SK-N-SH (cell line): ENCODE measurements around the gene FBLIM1. TPM values are rescaled to one million over a fixed set of nuclear protein-coding genes. Genes with fewer than 3 reads are reported as not detected.

Experiments used
- CTCF ChIA-PET: fragments of 300-600, 350-600 bp; formaldehyde crosslinking; extraction: SDS; loops from one replicate; lab custom pipeline; 2021; lab: Yijun Ruan, JAX
- POLR2A ChIA-PET: fragments of 350-600 bp; sonication (Branson Sonifier 250); formaldehyde crosslinking; extraction: SDS; loops from one replicate; lab custom pipeline; 2020; ENCODE audit warnings: antibody characterized with exemption, inconsistent platforms; lab: Yijun Ruan, JAX
- DNase-seq: peaks from one replicate; pipeline ENCODE4 v3.0.0; 2012
- H2AFZ ChIP-seq: fragments of 200-600 bp; sonication (generic); 2 replicates; pipeline ENCODE4 v1.8.1; 2016; ENCODE audit warnings: antibody characterized with exemption, mild to moderate bottlenecking, low read depth
- H3F3A ChIP-seq: fragments of 200-600 bp; sonication (generic); replicated peaks from 2 replicates; pipeline ENCODE3; 2016; ENCODE audit warnings: antibody characterized with exemption, mild to moderate bottlenecking; ENCODE audit not compliant: insufficient read depth
- H3K27ac ChIP-seq, 2 experiments: fragments of 200-500 bp in 1 of 2; fragments of 200-600 bp in 1 of 2; sonication (Bioruptor generic) in 1 of 2; sonication (generic), shearing (Covaris generic) in 1 of 2; 2 replicates each; pipeline versions ENCODE4 v1.5.1 to v1.6.1; 2014 to 2016; ENCODE audit warnings: low read depth in 2 of 2, inconsistent platforms in 1 of 2, low read length in 1 of 2, mild to moderate bottlenecking in 1 of 2, mixed read lengths in 1 of 2
- H3K27me3 ChIP-seq: fragments of 200-600 bp; sonication (generic), shearing (Covaris generic); 2 replicates; pipeline ENCODE4 v1.6.1; 2016; ENCODE audit warnings: mixed run types; ENCODE audit not compliant: insufficient read depth
- H3K36me3 ChIP-seq, 2 experiments: fragments of 200-500 bp in 1 of 2; fragments of 200-600 bp in 1 of 2; sonication (Bioruptor generic) in 1 of 2; sonication (generic) in 1 of 2; replicated peaks in 1 of 2; 2 replicates each; pipeline versions ENCODE3 to v1.5.1; 2014 to 2016; ENCODE audit warnings: low read length in 1 of 2, mild to moderate bottlenecking in 1 of 2; ENCODE audit not compliant: insufficient read depth in 2 of 2, control insufficient read depth in 1 of 2
- H3K4me1 ChIP-seq, 2 experiments: fragments of 200-500 bp in 1 of 2; fragments of 200-600 bp in 1 of 2; sonication (Bioruptor generic) in 1 of 2; sonication (generic), shearing (Covaris generic) in 1 of 2; 2 replicates each; pipeline versions ENCODE4 v1.5.1 to v1.6.1; 2014 to 2016; ENCODE audit warnings: low read depth in 1 of 2, low read length in 1 of 2, mixed run types in 1 of 2; ENCODE audit not compliant: insufficient read depth in 2 of 2, control insufficient read depth in 1 of 2
- H3K4me2 ChIP-seq: fragments of 200-600 bp; sonication (generic), shearing (Covaris generic); 2 replicates; pipeline ENCODE4 v1.6.1; 2017; ENCODE audit warnings: mixed run types
- H3K4me3 ChIP-seq, 2 experiments: fragments of 200-500 bp in 1 of 2; fragments of 200-600 bp in 1 of 2; sonication (Bioruptor generic) in 1 of 2; sonication (generic), shearing (Covaris generic) in 1 of 2; 2 replicates each; pipeline versions ENCODE4 v1.5.1 to v1.8.1; 2014 to 2016; ENCODE audit warnings: low read depth in 2 of 2, inconsistent platforms in 1 of 2, low read length in 1 of 2, mild to moderate bottlenecking in 1 of 2, mixed read lengths in 1 of 2, moderate library complexity in 1 of 2
- H3K79me2 ChIP-seq: fragments of 200-600 bp; sonication (generic); 2 replicates; pipeline ENCODE4 v1.8.1; 2017; ENCODE audit warnings: mild to moderate bottlenecking; ENCODE audit not compliant: insufficient read depth
- H3K9ac ChIP-seq: fragments of 200-600 bp; sonication (generic); 2 replicates; pipeline ENCODE4 v1.6.1; 2017; ENCODE audit warnings: mixed run types
- H3K9me2 ChIP-seq: fragments of 200-600 bp; sonication (generic); 2 replicates; pipeline ENCODE4 v1.6.1; 2017; ENCODE audit warnings: mixed run types
- H3K9me3 ChIP-seq: fragments of 200-600 bp; sonication (generic); 2 replicates; pipeline ENCODE4 v1.6.1; 2017; ENCODE audit warnings: mixed run types, mild to moderate bottlenecking, moderate library complexity
- H4K20me1 ChIP-seq: fragments of 200-600 bp; sonication (generic); 2 replicates; pipeline ENCODE4 v1.6.1; 2017; ENCODE audit warnings: mild to moderate bottlenecking, mixed run types; ENCODE audit not compliant: insufficient read depth
- ELF1 ChIP-seq: IDR thresholded peaks from 2 replicates; pipeline ENCODE4 v1.4.0; 2012
- EP300 ChIP-seq, 2 experiments: IDR thresholded peaks; 2 replicates each; pipeline versions ENCODE4 v1.4.0 to v1.6.1; 2012; ENCODE audit warnings: borderline replicate concordance in 1 of 2, low read depth in 1 of 2, low read length in 1 of 2
- FOXJ3 ChIP-seq: sonication (generic); formaldehyde crosslinking; IDR thresholded peaks from 2 replicates; pipeline ENCODE4 v1.5.1; 2020; ENCODE audit warnings: mild to moderate bottlenecking, missing genetic modification reagents
- GABPA ChIP-seq: IDR thresholded peaks from 2 replicates; pipeline ENCODE4 v1.4.0; 2012; ENCODE audit warnings: low read depth, mild to moderate bottlenecking
- GATA2 ChIP-seq: sonication (generic); formaldehyde crosslinking; IDR thresholded peaks from 2 replicates; pipeline ENCODE4 v1.5.0; 2020; ENCODE audit warnings: mild to moderate bottlenecking, missing genetic modification reagents
- JUND ChIP-seq: IDR thresholded peaks from 2 replicates; pipeline ENCODE4 v1.4.0; 2012
- MEF2A ChIP-seq: IDR thresholded peaks from 2 replicates; pipeline ENCODE4 v1.4.0; 2012; ENCODE audit warnings: low read depth, borderline replicate concordance
- MXI1 ChIP-seq: IDR thresholded peaks from 2 replicates; pipeline ENCODE4 v1.6.1; 2012; ENCODE audit warnings: mild to moderate bottlenecking, low read depth, low read length, improper control_type of control experiment
- POLR2AphosphoS5 ChIP-seq: IDR thresholded peaks from 2 replicates; pipeline ENCODE4 v1.6.1; 2012; ENCODE audit warnings: low read depth, low read length
- RAD21 ChIP-seq: IDR thresholded peaks from 2 replicates; pipeline ENCODE4 v1.6.1; 2012; ENCODE audit warnings: mild to moderate bottlenecking, low read length
- RCOR1 ChIP-seq: fragments of 150-350 bp; IDR thresholded peaks from 2 replicates; pipeline ENCODE4 v1.6.1; 2017; ENCODE audit warnings: antibody characterized with exemption, low read length
- RXRA ChIP-seq: IDR thresholded peaks from 2 replicates; pipeline ENCODE4 v1.4.0; 2012; ENCODE audit warnings: low read depth, mild to moderate bottlenecking, borderline replicate concordance
- SMC3 ChIP-seq: IDR thresholded peaks from 2 replicates; pipeline ENCODE4 v1.6.1; 2012; ENCODE audit warnings: low read depth, low read length, improper control_type of control experiment
- YY1 ChIP-seq: IDR thresholded peaks from 2 replicates; pipeline ENCODE4 v1.4.0; 2012; ENCODE audit warnings: low read depth, mild to moderate bottlenecking
- WGBS: methylation state at CpG from one replicate; pipeline ENCODE4 v1.1.6; 2017; ENCODE audit warnings: low lambda C conversion rate; 5-methylcytosine and 5-hydroxymethylcytosine counted together
- polyA plus RNA-seq, 3 experiments: library from polyadenylated mRNA; depleted of rRNA; stranded (reverse); fragments of >200 nt; gene quantifications; 2 replicates each; pipeline ENCODE4 v1.2.3, GENCODE V29; 2012
- TF ChIP-seq, protein P1 (sequence below): IDR thresholded peaks from 2 replicates; pipeline ENCODE4 v1.4.0; 2012; ENCODE audit warnings: low read depth, borderline replicate concordance
- TF ChIP-seq, protein P2 (sequence below): fragments of 150-350 bp; IDR thresholded peaks from 2 replicates; pipeline ENCODE4 v1.6.1; 2017; ENCODE audit warnings: antibody characterized with exemption, low read length, low read depth, borderline replicate concordance
- TF ChIP-seq, protein P3 (sequence below): fragments of 150-350 bp; IDR thresholded peaks from 2 replicates; pipeline ENCODE4 v1.6.1; 2016; ENCODE audit warnings: mild to moderate bottlenecking, low read depth, low read length
- TF ChIP-seq, protein P4 (sequence below): IDR thresholded peaks from 2 replicates; pipeline ENCODE4 v1.4.0; 2012; ENCODE audit warnings: low read depth
- TF ChIP-seq, protein P5 (sequence below): IDR thresholded peaks from 2 replicates; pipeline ENCODE4 v1.4.0; 2012; ENCODE audit warnings: low read depth, borderline replicate concordance

FBLIM1 gene
- polyA plus RNA-seq, 1 of the 3 experiments (the other 2 are of a cell fraction): 89.8 TPM

DNA sequence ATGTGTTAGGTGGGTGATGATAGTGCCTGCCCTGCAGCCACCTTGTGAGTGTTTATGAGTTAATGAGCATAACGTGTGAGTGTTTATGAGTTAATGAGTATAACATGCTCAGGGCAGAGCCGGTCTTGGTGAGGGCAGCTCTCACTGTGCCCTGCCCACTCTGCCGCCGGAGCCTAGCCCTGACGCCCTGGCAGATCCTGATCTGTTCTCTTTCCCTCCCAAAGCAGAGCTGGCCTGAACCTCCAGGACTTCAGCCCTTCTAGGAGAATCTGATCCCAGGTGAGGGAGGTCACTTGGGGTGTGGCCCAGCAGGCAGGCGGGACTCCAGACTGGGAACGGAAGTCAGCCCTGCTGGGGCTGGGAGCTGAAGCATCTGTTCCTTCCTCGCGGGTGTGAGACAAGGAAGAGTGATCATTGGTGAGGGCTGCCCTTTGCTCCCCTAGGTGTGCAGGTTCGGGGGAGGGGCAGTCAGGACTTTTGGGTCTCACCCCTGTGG lies 5.7 kb downstream of the FBLIM1 start:
- TF ChIP-seq GATA2 (CRISPR knock-in tag): no peak
- TF ChIP-seq POLR2AphosphoS5: no peak
- no peak for TF ChIP-seq GABPA
- TF ChIP-seq, protein P1, sequence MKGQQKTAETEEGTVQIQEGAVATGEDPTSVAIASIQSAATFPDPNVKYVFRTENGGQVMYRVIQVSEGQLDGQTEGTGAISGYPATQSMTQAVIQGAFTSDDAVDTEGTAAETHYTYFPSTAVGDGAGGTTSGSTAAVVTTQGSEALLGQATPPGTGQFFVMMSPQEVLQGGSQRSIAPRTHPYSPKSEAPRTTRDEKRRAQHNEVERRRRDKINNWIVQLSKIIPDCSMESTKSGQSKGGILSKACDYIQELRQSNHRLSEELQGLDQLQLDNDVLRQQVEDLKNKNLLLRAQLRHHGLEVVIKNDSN: no peak
- no peak for TF ChIP-seq RXRA
- no peak for TF ChIP-seq ELF1
- TF ChIP-seq YY1: no peak
- TF ChIP-seq, protein P2, sequence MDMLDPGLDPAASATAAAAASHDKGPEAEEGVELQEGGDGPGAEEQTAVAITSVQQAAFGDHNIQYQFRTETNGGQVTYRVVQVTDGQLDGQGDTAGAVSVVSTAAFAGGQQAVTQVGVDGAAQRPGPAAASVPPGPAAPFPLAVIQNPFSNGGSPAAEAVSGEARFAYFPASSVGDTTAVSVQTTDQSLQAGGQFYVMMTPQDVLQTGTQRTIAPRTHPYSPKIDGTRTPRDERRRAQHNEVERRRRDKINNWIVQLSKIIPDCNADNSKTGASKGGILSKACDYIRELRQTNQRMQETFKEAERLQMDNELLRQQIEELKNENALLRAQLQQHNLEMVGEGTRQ: no peak
- TF ChIP-seq RAD21: no peak
- TF ChIP-seq, protein P3, sequence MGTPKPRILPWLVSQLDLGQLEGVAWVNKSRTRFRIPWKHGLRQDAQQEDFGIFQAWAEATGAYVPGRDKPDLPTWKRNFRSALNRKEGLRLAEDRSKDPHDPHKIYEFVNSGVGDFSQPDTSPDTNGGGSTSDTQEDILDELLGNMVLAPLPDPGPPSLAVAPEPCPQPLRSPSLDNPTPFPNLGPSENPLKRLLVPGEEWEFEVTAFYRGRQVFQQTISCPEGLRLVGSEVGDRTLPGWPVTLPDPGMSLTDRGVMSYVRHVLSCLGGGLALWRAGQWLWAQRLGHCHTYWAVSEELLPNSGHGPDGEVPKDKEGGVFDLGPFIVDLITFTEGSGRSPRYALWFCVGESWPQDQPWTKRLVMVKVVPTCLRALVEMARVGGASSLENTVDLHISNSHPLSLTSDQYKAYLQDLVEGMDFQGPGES: no peak
- TF ChIP-seq JUND: no peak
- TF ChIP-seq EP300 (IDR thresholded peaks at IDR 0.05; ENCODE audit: borderline replicate concordance in 1 of 2, low read depth in 1 of 2, low read length in 1 of 2): no peak
- TF ChIP-seq FOXJ3: no peak
- TF ChIP-seq MEF2A: no peak
- TF ChIP-seq SMC3: no peak
- TF ChIP-seq, protein P4, sequence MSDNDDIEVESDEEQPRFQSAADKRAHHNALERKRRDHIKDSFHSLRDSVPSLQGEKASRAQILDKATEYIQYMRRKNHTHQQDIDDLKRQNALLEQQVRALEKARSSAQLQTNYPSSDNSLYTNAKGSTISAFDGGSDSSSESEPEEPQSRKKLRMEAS: no peak
- no peak for TF ChIP-seq RCOR1
- TF ChIP-seq, protein P5, sequence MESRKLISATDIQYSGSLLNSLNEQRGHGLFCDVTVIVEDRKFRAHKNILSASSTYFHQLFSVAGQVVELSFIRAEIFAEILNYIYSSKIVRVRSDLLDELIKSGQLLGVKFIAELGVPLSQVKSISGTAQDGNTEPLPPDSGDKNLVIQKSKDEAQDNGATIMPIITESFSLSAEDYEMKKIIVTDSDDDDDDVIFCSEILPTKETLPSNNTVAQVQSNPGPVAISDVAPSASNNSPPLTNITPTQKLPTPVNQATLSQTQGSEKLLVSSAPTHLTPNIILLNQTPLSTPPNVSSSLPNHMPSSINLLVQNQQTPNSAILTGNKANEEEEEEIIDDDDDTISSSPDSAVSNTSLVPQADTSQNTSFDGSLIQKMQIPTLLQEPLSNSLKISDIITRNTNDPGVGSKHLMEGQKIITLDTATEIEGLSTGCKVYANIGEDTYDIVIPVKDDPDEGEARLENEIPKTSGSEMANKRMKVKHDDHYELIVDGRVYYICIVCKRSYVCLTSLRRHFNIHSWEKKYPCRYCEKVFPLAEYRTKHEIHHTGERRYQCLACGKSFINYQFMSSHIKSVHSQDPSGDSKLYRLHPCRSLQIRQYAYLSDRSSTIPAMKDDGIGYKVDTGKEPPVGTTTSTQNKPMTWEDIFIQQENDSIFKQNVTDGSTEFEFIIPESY: no peak
- TF ChIP-seq MXI1: no peak
- Histone ChIP-seq H4K20me1 (peaks cover 34% of the 10 kb centered on the region), H3K4me2 (no peak overlapping the region), H3K36me3 (peaks cover 19 to 20% of the 10 kb centered on the region in 2 experiments), H3F3A (peaks cover 23% of the 10 kb centered on the region), H3K79me2 (peaks cover 75% of the 10 kb centered on the region), H3K9me2 (no peaks in the 10 kb centered on the region), H3K27me3 (no peaks in the 10 kb centered on the region), H3K27ac (no peak overlapping the region), H2AFZ (no peak overlapping the region), H3K9me3 (no peaks in the 10 kb centered on the region), H3K9ac (no peak overlapping the region), H3K4me1 (peaks cover 18 to 22% of the 10 kb centered on the region in 2 experiments; a peak in 3 of 4 replicates), H3K4me3 (no peak overlapping the region)
- ChIA-PET POLR2A (no interaction called here), CTCF (interaction anchor here (1.7 kb wide), 1 partner anchor 23 kb away, joined by 4 read pairs; no protein-coding TSS in a partner anchor)
- no peak for DNase-seq
- WGBS: 88% methylated on average over 7 of the region's 10 CpGs
